Activated T-cell treated with anti-CD3 and anti-CD28 coated beads for 24 hours (primary cell): Measurements from ENCODE around the gene GOLGA6L1.
"Not testable (repeated sequence)": the region's sequence is repeated elsewhere in the genome, so short reads cannot be mapped to it uniquely, and the experiment has no call there.

Experiments
- DNase-seq: peaks from one replicate; pipeline ENCODE4 v3.0.0-alpha.2; 2020; ENCODE audit warnings: low read depth

The GOLGA6L1 gene

DNA sequence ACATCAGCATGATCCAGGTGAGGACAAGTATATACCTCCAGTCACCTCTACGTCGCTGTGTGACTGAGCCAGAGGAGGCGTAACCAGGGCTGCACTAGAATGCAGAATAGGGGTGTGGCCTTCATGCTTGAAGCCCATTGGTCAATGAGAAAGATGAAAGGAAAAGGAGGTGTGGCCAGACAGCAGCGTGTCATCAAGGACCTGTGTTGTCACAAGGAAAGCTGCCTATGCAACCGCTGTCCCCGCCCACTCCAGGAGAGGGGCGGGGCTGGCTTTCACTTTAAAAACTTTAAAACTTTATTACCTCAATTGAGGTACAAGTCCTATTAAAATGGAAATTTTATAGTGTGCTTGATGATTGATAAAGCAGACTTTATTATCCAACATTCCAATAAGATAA is at the start of gene GOLGA6L1:
TSS of gene GOLGA6L1 (minus strand) at position 101 of the 400 bp plus-strand sequence. CDS start at position 10, 91 bp downstream.
- not testable (repeated sequence) for DNase-seq

DNA sequence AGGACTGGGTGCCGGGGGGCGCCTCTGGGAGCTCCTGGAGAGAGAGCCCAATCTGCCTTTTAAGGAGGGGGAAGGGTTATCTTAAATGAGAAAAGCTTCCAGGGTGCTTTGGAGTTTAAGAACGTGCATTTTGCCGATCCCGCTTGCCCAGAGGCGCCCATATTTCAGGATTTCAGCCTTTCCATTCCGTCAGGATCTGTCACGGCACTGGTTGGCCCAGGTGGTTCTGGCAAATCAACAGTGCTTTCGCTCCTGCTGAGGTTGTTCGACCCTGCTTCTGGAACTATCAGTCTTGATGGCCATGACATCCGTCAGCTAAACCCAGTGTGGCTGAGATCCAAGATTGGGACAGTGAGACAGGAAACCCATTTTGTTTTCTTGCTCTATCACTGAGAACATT is 44.6 kb upstream of the GOLGA6L1 start:
- not testable (repeated sequence) for DNase-seq

- DNase-seq, result not testable (repeated sequence)
Measured at GRCh38 chr15:23180547-23180927, 43.9 kb upstream of the GOLGA6L1 start.

DNA sequence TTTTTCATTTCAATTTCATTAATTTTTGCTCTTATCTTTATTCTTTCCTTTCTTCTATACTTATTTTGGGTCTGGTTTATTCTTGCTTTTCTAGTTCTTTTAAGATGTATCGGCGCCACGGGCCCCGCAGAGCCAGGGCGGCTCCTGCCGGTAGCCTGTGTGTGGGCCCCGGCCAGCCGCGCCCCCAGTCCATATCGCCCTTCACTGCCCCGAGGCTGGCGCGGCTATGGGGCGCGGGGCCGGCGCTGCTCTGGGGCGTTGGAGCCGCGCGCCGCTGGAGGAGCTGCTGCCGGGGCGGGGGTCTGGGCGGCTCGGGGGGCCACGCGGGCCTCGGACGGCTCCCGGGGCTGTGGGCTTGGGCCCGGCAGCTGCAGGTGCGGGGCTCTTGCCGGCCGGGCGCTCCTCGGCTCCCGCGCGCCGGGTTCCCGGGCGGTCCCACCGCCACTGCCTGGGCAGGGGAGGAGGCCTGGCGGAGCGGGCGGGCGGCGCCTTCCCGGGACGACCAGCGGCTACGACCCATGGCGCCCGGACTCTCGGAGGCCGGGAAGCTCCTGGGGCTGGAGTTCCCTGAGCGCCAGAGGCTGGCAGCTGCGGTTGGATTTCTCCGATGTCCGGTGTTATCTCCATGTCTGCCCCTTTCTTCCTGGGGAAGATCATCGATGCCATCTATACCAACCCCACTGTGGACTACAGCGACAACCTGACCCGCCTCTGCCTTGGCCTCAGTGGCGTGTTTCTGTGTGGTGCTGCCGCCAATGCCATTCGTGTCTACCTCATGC is 43.3 kb upstream of the GOLGA6L1 start:
- not testable (repeated sequence) for DNase-seq

DNA sequence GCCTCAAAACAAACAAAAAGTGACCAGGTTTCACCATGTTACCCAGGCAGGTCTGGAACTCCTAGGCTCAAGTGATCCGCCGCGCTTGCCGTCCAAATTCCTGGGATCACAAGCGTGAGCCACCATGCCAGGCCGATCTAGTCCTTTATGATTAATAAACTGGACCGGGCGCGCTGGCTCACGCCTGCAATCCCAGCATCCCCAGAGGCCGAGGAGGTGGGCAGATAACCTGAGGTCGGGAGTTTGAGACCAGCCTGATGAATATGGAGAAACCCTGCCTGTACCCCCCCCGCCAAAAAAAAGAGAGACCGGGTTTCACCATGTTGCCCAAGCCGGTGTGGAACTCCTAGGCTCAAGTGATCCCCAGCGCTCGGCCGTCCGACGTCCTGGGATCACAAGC is 40.1 kb upstream of the GOLGA6L1 start:
- DNase-seq, result not testable (repeated sequence)

GRCh38 chr15:23175606-23176005 is 39.0 kb upstream of the GOLGA6L1 start:
- not testable (repeated sequence) for DNase-seq

GRCh38 chr15:23174609-23175140 is 38.1 kb upstream of the GOLGA6L1 start:
- DNase-seq, result not testable (repeated sequence)

GRCh38 chr15:23132787-23133186 is 3.8 kb downstream of the GOLGA6L1 start:
- DNase-seq, result not testable (repeated sequence)

- no peak for DNase-seq
Measured at GRCh38 chr15:23118208-23118607, 18.4 kb downstream of the GOLGA6L1 start.

DNA sequence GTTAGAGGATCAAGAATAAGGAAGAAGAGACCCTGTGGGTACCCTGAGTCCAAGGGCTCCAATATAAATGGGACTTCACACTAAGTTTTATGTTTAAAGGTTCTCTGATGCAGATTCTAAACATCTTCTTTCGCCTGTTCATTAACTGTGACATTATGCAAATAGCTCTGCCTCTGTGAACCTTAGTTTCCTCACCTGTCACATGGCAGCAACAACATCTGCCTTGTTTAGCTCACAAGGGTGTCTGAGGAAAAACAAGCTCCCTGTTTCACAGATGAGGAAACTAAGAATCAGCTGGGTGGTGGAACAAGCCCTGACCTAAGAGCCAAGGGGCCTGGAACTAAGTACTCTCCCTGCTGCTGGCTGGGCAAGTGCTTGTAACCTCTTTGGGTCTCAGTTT is 40.8 kb downstream of the GOLGA6L1 start:
- DNase-seq, result no peak

- DNase-seq, result no peak
Measured at GRCh38 chr15:23083115-23083514, 53.5 kb downstream of the GOLGA6L1 start.

- DNase-seq, result not testable (repeated sequence)
Measured at GRCh38 chr15:23081996-23082737, 54.5 kb downstream of the GOLGA6L1 start.

DNA sequence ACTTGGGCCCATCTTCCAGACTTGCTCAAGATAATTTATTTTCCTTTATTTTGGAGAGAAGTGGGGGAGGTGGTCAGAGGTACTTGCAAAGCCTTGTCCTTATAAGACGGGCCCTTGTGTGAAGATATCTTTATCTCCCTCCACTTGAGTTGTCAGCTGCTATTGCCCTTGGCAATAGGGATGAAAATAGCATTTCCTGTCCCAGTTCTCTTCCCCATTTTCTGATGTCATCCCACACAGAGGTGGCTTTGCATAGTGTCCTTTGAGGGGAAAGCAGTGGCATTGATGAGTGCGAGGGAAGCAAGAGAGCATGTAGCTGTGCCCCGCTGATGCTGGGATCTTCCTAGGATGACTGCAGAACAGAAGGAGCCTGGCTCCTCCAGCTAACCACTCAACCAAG is 55.4 kb downstream of the GOLGA6L1 start:
- DNase-seq, result no peak

DNA sequence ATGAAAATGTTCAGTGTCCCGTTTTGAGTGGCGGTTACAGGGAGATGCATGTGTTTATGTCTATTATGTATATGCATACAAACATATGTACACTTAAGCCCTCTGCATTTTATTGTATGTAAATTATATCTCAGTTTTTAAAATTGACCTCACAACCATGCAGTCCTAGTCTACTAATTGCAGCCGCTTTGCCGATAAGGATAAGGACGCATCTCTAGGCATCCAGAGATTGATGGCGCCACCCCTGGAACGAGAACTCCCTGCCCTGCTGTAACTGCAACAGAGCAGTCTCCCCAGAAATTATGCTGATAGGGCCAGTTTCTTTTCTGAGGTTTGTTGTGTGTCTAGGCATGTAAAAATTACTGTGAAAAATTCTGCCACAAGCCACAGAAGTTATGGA is 56.9 kb downstream of the GOLGA6L1 start:
- DNase-seq, result no peak
